K562 (cell line): ENCODE measurements around the gene CACNA1S. TPM values are rescaled to one million over a fixed set of nuclear protein-coding genes. Genes with fewer than 3 reads are reported as not detected.

Source experiments
- ATAC-seq: fragments of 200-7000 bp; cut with Tn5 transposase; 3 replicates; pipeline ENCODE4 v1.9.1; 2020; ENCODE audit warnings: moderate library complexity
- BruUV-seq: library from RNA; stranded (reverse); fragments of 400-500 nt; replicated peaks from 2 replicates; lab custom pipeline; 2021; lab: Mats Ljungman, UMichigan
- CTCF ChIA-PET: fragments of 300-600 bp; formaldehyde crosslinking; extraction: SDS; loops from one replicate; lab custom pipeline; 2021; ENCODE audit warnings: low intra/inter-chr PET ratio; lab: Yijun Ruan, JAX
- POLR2A ChIA-PET: fragments of 300-600, 350-650 bp; sonication (Branson Sonifier 250); formaldehyde crosslinking; extraction: SDS; loops from one replicate; lab custom pipeline; 2021; ENCODE audit warnings: antibody characterized with exemption, inconsistent platforms; lab: Yijun Ruan, JAX
- DNase-seq, 4 experiments: peaks; one replicate each; pipeline versions ENCODE4 v3.0.0 to v3.0.0-alpha.2; 2011 to 2018; ENCODE audit warnings: low spot score in 3 of 4, mixed read lengths in 3 of 4; ENCODE audit errors: extremely low read depth in 1 of 4
- FAIRE-seq: peaks from 2 replicates; lab custom pipeline; 2011; peaks lifted over from hg19 to GRCh38; lab: Jason Lieb, UNC
- H2AFZ ChIP-seq: 2 replicates; pipeline ENCODE4 v1.6.0; 2011; ENCODE audit warnings: low read depth, low read length, control low read depth, inconsistent platforms
- H3K27ac ChIP-seq: fragments of 200-600 bp; 3 replicates; pipeline ENCODE4 v1.8.0; 2011; ENCODE audit warnings: low read depth, mild to moderate bottlenecking, control low read depth, inconsistent platforms, low read length, moderate library complexity, mixed read lengths; ENCODE audit errors: extremely low read depth
- H3K27me3 ChIP-seq, 2 experiments: fragments of 300-600 bp in 1 of 2; 2 replicates in 1 of 2; 3 replicates in 1 of 2; pipeline versions ENCODE4 v1.6.0 to v1.8.0; 2011; ENCODE audit warnings: inconsistent platforms in 2 of 2, low read length in 2 of 2, mild to moderate bottlenecking in 1 of 2, mixed read lengths in 1 of 2, moderate library complexity in 1 of 2; ENCODE audit not compliant: control insufficient read depth in 2 of 2, insufficient read depth in 2 of 2
- H3K36me3 ChIP-seq: fragments of 300-600 bp; 3 replicates; pipeline ENCODE4 v1.8.0; 2011; ENCODE audit warnings: mild to moderate bottlenecking, low read length, inconsistent platforms; ENCODE audit not compliant: control insufficient read depth, insufficient read depth
- H3K4me1 ChIP-seq, 2 experiments: fragments of 200-600 bp in 1 of 2; replicated peaks in 1 of 2; 2 replicates in 1 of 2; 3 replicates in 1 of 2; pipeline versions ENCODE4 v1.5.1 to v1.8.0; 2011; ENCODE audit warnings: inconsistent platforms in 2 of 2, low read length in 2 of 2, mild to moderate bottlenecking in 1 of 2, mixed read lengths in 1 of 2, moderate library complexity in 1 of 2; ENCODE audit not compliant: control insufficient read depth in 2 of 2, insufficient read depth in 2 of 2
- H3K4me2 ChIP-seq: 2 replicates; pipeline ENCODE4 v1.6.1; 2011; ENCODE audit warnings: low read length, control low read depth, inconsistent platforms, mixed read lengths; ENCODE audit not compliant: insufficient read depth
- H3K4me3 ChIP-seq: fragments of 200-600 bp; sonication (generic), shearing (Covaris generic); 2 replicates; pipeline ENCODE4 v1.5.1; 2016; ENCODE audit warnings: control low read depth, inconsistent platforms
- H3K79me2 ChIP-seq: fragments of 200-600 bp; 3 replicates; pipeline ENCODE4 v1.8.0; 2011; ENCODE audit warnings: low read length, inconsistent platforms; ENCODE audit not compliant: control insufficient read depth, insufficient read depth
- H3K9ac ChIP-seq, 2 experiments: 2 replicates each; pipeline versions ENCODE4 v1.6.0 to v1.6.1; 2011; ENCODE audit warnings: low read depth in 2 of 2, low read length in 2 of 2, control low read depth in 1 of 2, inconsistent platforms in 1 of 2, mild to moderate bottlenecking in 1 of 2, mixed read lengths in 1 of 2; ENCODE audit not compliant: insufficient read depth in 1 of 2
- H3K9me1 ChIP-seq: one replicate; pipeline ENCODE4 v1.6.0; 2011; ENCODE audit warnings: inconsistent platforms, mild to moderate bottlenecking, low read length, moderate library complexity; ENCODE audit not compliant: control insufficient read depth, insufficient read depth
- H3K9me3 ChIP-seq: replicated peaks from 2 replicates; pipeline ENCODE4 v1.5.1; 2011; ENCODE audit warnings: low read depth, low read length, inconsistent platforms; ENCODE audit not compliant: control insufficient read depth, insufficient read depth
- H4K20me1 ChIP-seq: replicated peaks from 2 replicates; pipeline ENCODE4 v1.6.1; 2011; ENCODE audit warnings: low read length, inconsistent platforms, mixed read lengths; ENCODE audit not compliant: control insufficient read depth, insufficient read depth
- ATF7 ChIP-seq: fragments of 450-650 bp; IDR thresholded peaks from 2 replicates; pipeline ENCODE4 v1.7.1; 2014; ENCODE audit warnings: mild to moderate bottlenecking, moderate library complexity
- ESRRA ChIP-seq: fragments of 450-650 bp; IDR thresholded peaks from 2 replicates; pipeline ENCODE4 v1.6.1; 2014; ENCODE audit warnings: low read depth, mild to moderate bottlenecking, moderate library complexity, borderline replicate concordance
- FOXJ3 ChIP-seq: sonication (generic); formaldehyde crosslinking; IDR thresholded peaks from 2 replicates; pipeline ENCODE4 v1.4.0; 2020; ENCODE audit warnings: mild to moderate bottlenecking, missing genetic modification reagents
- FOXK2 ChIP-seq, 2 experiments: fragments of 450-650 bp; IDR thresholded peaks in 1 of 2; conservative IDR thresholded peaks in 1 of 2; 2 replicates each; pipeline ENCODE4 v1.6.1; 2016; ENCODE audit warnings: low read depth in 2 of 2, mild to moderate bottlenecking in 1 of 2
- GABPB2 ChIP-seq: fragments of 250-450 bp; sonication (Bioruptor Pico); conservative IDR thresholded peaks from 2 replicates; pipeline ENCODE4 v1.5.1; 2021; ENCODE audit warnings: mild to moderate bottlenecking
- RBM25 ChIP-seq: fragments of 200-400 bp; formaldehyde crosslinking; IDR thresholded peaks from 2 replicates; pipeline ENCODE4 v1.6.1; 2018; ENCODE audit warnings: low read length, low read depth, moderate library complexity; ENCODE audit not compliant: severe bottlenecking
- SOX6 ChIP-seq: fragments of 450-650 bp; IDR thresholded peaks from 2 replicates; pipeline ENCODE4 v1.6.1; 2014; ENCODE audit warnings: mild to moderate bottlenecking
- SP2 ChIP-seq: IDR thresholded peaks from 2 replicates; pipeline ENCODE4 v1.6.1; 2011; ENCODE audit warnings: mild to moderate bottlenecking, low read depth, low read length, moderate library complexity; ENCODE audit not compliant: poor library complexity, severe bottlenecking; ENCODE audit errors: extremely low read depth
- YY1 ChIP-seq, 3 experiments: IDR thresholded peaks; 2 replicates each; pipeline ENCODE4 v1.6.1; 2011; ENCODE audit warnings: low read length in 2 of 3, mild to moderate bottlenecking in 2 of 3, moderate library complexity in 2 of 3, borderline replicate concordance in 1 of 3, control low read depth in 1 of 3, low read depth in 1 of 3; ENCODE audit not compliant: insufficient read depth in 3 of 3, insufficient replicate concordance in 2 of 3, control insufficient read depth in 1 of 3, insufficient read length in 1 of 3; ENCODE audit errors: extremely low read depth in 1 of 3
- ZNF408 ChIP-seq: fragments of 250-450 bp; sonication (Bioruptor Pico); IDR thresholded peaks from 2 replicates; pipeline ENCODE4 v1.4.0; 2020; ENCODE audit warnings: low read depth, mild to moderate bottlenecking, moderate library complexity
- ZNF766 ChIP-seq: fragments of 200-800 bp; sonication (Bioruptor generic); conservative IDR thresholded peaks from 2 replicates; pipeline ENCODE4 v1.6.1; 2016; ENCODE audit warnings: missing genetic modification characterization, missing compliant biosample characterization
- WGBS: fragments of 100-300 bp; shearing (Covaris generic); methylation state at CpG from one replicate; pipeline ENCODE4 v1.1.6; 2016; ENCODE audit warnings: low coverage, mixed read lengths; ENCODE audit not compliant: insufficient coverage; ENCODE audit errors: missing lambda C conversion rate; 5-methylcytosine and 5-hydroxymethylcytosine counted together
- in situ Hi-C: fragments of 300-500 bp; cut with MboI; formaldehyde crosslinking; loops from 4 replicates; pipeline ENCODE4 v1.15.0; 2018; ENCODE audit warnings: inconsistent platforms, mixed read lengths
- intact Hi-C: fragments of 100-400 bp; cut with micrococcal nuclease; formaldehyde crosslinking; loops from 2 replicates; pipeline ENCODE4 v1.14.2; 2022
- polyA plus RNA-seq, 8 experiments: library from polyadenylated mRNA; depleted of rRNA in 4 of 8; stranded (reverse) in 5 of 8; unstranded in 3 of 8; fragments of >200 nt; fragmentation: Nextera tagmentation in 2 of 8; fragmentation: Illumina TruSeq in 1 of 8; extraction: Ambion mirVana in 2 of 8; extraction: Trizol in 1 of 8; gene quantifications; 2 replicates each; pipeline versions ENCODE4 v1.2.1 to v1.2.3, GENCODE V29; 2011 to 2014; ENCODE audit warnings: inconsistent platforms in 1 of 8, missing spikeins in 1 of 8
- total RNA-seq, 7 experiments: library from RNA; depleted of rRNA in 6 of 7; stranded (reverse); fragments of >200 nt in 6 of 7; fragmentation: Illumina TruSeq in 2 of 7; extraction: Trizol in 2 of 7; gene quantifications; 2 replicates each; pipeline versions ENCODE4 v1.2.1 to v1.2.3, GENCODE V29; 2011 to 2021; ENCODE audit warnings: low replicate concordance in 1 of 7
- TF ChIP-seq, protein P1 (sequence below): IDR thresholded peaks from 2 replicates; pipeline ENCODE4 v1.6.1; 2014; ENCODE audit warnings: antibody characterized with exemption
- TF ChIP-seq, protein P2 (sequence below): fragments of 450-650 bp; formaldehyde crosslinking; IDR thresholded peaks from 2 replicates; pipeline ENCODE4 v1.4.0; 2022; ENCODE audit warnings: missing genetic modification characterization
- TF ChIP-seq, protein P3 (sequence below): fragments of 450-650 bp; conservative IDR thresholded peaks from 2 replicates; pipeline ENCODE4 v1.6.1; 2016; ENCODE audit warnings: missing genetic modification characterization, low read depth, mild to moderate bottlenecking, control low read depth, missing compliant biosample characterization

The CACNA1S gene
- total and polyA plus RNA-seq, 9 of the 15 experiments (the other 6 are each of a cell fraction or from before 2014, with no cell fraction given), result not detected

DNA sequence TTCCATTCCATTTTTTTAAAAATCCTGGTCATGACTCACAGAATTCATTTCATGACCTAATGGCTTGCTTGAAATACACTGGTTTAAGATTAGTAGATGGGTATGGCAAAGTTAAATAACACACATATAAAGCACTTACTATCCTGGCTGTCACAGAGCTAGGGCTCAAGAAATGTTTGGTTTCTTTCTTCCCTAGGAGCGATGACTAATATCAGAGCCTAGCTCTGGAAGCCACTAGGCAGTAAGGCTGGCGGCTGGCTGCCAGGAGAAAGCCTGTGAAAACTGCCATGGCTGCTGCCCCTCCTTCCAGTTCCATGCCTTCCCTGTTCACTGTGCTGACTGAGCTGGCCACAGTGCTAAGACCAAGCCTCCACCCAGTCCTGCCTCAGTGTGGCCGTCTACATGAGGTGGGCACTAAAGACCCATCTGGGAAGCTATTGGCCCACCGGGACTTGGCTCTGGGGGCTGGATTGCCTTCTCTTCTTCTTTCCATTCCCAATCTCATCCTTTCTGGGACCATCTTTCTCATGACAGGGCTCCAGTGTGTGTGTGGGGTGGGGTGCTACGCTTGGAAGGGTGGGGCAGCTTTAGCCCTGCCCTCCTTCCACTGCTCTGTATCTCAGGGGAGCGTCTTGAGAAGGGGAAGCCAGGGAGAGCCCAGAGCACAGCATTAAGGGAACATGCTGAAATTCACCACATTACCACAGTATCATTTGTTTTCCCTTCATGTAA, 25.5 kb upstream of the CACNA1S start (continued):
- TF ChIP-seq, protein P1, sequence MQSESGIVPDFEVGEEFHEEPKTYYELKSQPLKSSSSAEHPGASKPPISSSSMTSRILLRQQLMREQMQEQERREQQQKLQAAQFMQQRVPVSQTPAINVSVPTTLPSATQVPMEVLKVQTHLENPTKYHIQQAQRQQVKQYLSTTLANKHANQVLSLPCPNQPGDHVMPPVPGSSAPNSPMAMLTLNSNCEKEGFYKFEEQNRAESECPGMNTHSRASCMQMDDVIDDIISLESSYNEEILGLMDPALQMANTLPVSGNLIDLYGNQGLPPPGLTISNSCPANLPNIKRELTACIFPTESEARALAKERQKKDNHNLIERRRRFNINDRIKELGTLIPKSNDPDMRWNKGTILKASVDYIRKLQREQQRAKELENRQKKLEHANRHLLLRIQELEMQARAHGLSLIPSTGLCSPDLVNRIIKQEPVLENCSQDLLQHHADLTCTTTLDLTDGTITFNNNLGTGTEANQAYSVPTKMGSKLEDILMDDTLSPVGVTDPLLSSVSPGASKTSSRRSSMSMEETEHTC, result no peak

DNA sequence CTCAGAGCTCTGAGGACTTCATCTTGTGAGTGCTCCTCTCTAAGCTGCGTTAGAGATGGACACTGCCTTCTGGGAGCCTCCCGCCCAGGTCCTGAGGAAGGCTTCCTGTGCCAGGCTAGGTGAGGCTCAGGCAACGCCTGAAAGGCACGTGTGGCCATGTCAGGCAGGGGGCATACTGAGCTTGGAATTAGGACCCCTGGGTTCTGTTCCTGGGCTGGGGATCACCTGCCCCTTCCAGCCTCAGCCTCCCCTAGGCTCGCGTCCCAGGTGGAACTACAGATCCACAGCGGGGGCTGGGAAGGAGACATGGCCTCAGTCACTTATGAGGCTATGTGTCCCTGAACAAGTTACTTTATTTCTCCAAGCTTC, 24.8 kb upstream of the CACNA1S start:
- Histone ChIP-seq H3K79me2 (no peaks in the 10 kb centered on the region), H2AFZ (no peak overlapping the region), H3K4me2 (no peak overlapping the region), H3K9ac (no peak overlapping the region; a peak in 1 of 4 replicates), H4K20me1 (peaks cover 18% of the 10 kb centered on the region), H3K27me3 (no peaks in the 10 kb centered on the region), H3K9me3 (no peaks in the 10 kb centered on the region), H3K36me3 (peaks cover 67% of the 10 kb centered on the region; the same call in 2 of the 3 replicates), H3K27ac (no peak overlapping the region), H3K4me3 (no peak overlapping the region), H3K9me1 (no peaks in the 10 kb centered on the region), H3K4me1 (no peaks in the 10 kb centered on the region)
- no TSS peak for BruUV-seq
- ChIA-PET CTCF (no interaction called here), POLR2A (interaction anchor here (0.6 to 2.3 kb wide), 7 partner anchors 9 to 65 kb away, joined by 3 to 6 read pairs (median 3); partner anchors contain the start of gene TMEM9)
- FAIRE-seq (no peak), DNase-seq (no peak), ATAC-seq (no peak)
- intact Hi-C loops, result no loop called here
- 89% methylated on average over 7 of the region's 7 CpGs for WGBS
- no peak for TF ChIP-seq SP2
- TF ChIP-seq YY1 (IDR thresholded peaks at IDR 0.05; ENCODE audit: borderline replicate concordance in 1 of 3, control insufficient read depth in 1 of 3, extremely low read depth in 1 of 3, insufficient read depth in 3 of 3, insufficient read length in 1 of 3, insufficient replicate concordance in 2 of 3, low read depth in 1 of 3, low read length in 2 of 3), result no peak
- no peak for TF ChIP-seq ZNF408 (CRISPR knock-in tag)
- TF ChIP-seq ZNF766 (CRISPR knock-in tag), result no peak
- TF ChIP-seq, protein P2, sequence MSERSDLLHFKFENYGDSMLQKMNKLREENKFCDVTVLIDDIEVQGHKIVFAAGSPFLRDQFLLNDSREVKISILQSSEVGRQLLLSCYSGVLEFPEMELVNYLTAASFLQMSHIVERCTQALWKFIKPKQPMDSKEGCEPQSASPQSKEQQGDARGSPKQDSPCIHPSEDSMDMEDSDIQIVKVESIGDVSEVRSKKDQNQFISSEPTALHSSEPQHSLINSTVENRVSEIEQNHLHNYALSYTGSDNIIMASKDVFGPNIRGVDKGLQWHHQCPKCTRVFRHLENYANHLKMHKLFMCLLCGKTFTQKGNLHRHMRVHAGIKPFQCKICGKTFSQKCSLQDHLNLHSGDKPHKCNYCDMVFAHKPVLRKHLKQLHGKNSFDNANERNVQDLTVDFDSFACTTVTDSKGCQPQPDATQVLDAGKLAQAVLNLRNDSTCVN (CRISPR knock-in tag), result no peak
- no peak for TF ChIP-seq GABPB2
- no peak for TF ChIP-seq RBM25
- no peak for TF ChIP-seq FOXJ3 (CRISPR knock-in tag)
- no peak for TF ChIP-seq ATF7
- TF ChIP-seq SOX6, result no peak
- TF ChIP-seq ESRRA, result no peak
- TF ChIP-seq, protein P3, sequence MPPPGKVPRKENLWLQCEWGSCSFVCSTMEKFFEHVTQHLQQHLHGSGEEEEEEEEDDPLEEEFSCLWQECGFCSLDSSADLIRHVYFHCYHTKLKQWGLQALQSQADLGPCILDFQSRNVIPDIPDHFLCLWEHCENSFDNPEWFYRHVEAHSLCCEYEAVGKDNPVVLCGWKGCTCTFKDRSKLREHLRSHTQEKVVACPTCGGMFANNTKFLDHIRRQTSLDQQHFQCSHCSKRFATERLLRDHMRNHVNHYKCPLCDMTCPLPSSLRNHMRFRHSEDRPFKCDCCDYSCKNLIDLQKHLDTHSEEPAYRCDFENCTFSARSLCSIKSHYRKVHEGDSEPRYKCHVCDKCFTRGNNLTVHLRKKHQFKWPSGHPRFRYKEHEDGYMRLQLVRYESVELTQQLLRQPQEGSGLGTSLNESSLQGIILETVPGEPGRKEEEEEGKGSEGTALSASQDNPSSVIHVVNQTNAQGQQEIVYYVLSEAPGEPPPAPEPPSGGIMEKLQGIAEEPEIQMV, result no peak
- TF ChIP-seq FOXK2 (conservative IDR thresholded peaks at IDR 0.05 in 1 of 2, IDR thresholded peaks at IDR 0.05 in 1 of 2; ENCODE audit: low read depth in 2 of 2), result no peak
- in situ Hi-C loops, result no loop called here
